ENCODE measurements around the gene OPCML.
A peak's percentile ranks its signal among the peaks of the same experiment; 100 is the strongest.

Gene OPCML

GRCh38 chr11:132872211-132872610 lies 660.1 kb downstream of the OPCML start:
- no peak for DNase-seq

GRCh38 chr11:132866783-132867545 lies 665.3 kb downstream of the OPCML start:
- DNase-seq = no peak

GRCh38 chr11:132865623-132866022 lies 666.7 kb downstream of the OPCML start:
- DNase-seq = no peak

GRCh38 chr11:132864811-132865576 lies 667.3 kb downstream of the OPCML start:
- DNase-seq = peak; percentile 76

- no peak for DNase-seq
Observed at GRCh38 chr11:132862933-132863332, 669.4 kb downstream of the OPCML start.

- DNase-seq = no peak
Observed at GRCh38 chr11:132862137-132862536, 670.2 kb downstream of the OPCML start.

GRCh38 chr11:132859306-132859705 lies 673.0 kb downstream of the OPCML start:
- DNase-seq = no peak

GRCh38 chr11:132858223-132858622 lies 674.1 kb downstream of the OPCML start:
- peak; percentile 86 for DNase-seq

GRCh38 chr11:132856032-132856431 lies 676.3 kb downstream of the OPCML start:
- DNase-seq = no peak

GRCh38 chr11:132855516-132855915 lies 676.8 kb downstream of the OPCML start:
- DNase-seq = no peak

GRCh38 chr11:132853886-132854285 lies 678.4 kb downstream of the OPCML start:
- DNase-seq = no peak

GRCh38 chr11:132852361-132852760 lies 679.9 kb downstream of the OPCML start:
- no peak for DNase-seq

GRCh38 chr11:132851247-132851646 lies 681.1 kb downstream of the OPCML start:
- no peak for DNase-seq

- DNase-seq = no peak
Observed at GRCh38 chr11:132850266-132850665, 682.0 kb downstream of the OPCML start.

- no peak for DNase-seq
Observed at GRCh38 chr11:132848336-132848735, 684.0 kb downstream of the OPCML start.

GRCh38 chr11:132846075-132846474 lies 686.2 kb downstream of the OPCML start:
- DNase-seq = no peak

- DNase-seq = no peak
Observed at GRCh38 chr11:132844956-132845696, 687.2 kb downstream of the OPCML start.

GRCh38 chr11:132840660-132841059 lies 691.6 kb downstream of the OPCML start:
- DNase-seq = no peak

- no peak for DNase-seq
Observed at GRCh38 chr11:132840191-132840590, 692.1 kb downstream of the OPCML start.

- DNase-seq = no peak
Observed at GRCh38 chr11:132839236-132839945, 692.9 kb downstream of the OPCML start.

GRCh38 chr11:132838627-132839026 lies 693.7 kb downstream of the OPCML start:
- DNase-seq = no peak

- DNase-seq = no peak
Observed at GRCh38 chr11:132831272-132831671, 701.0 kb downstream of the OPCML start.

GRCh38 chr11:132824642-132825041 lies 707.7 kb downstream of the OPCML start:
- DNase-seq = no peak
